Type B pancreatic cell (in vitro differentiated cells): ENCODE data around the gene MOBP. TPM values are rescaled to one million over a fixed set of nuclear protein-coding genes. Genes with fewer than 3 reads are reported as not detected.

Experiments
- DNase-seq: peaks from one replicate; pipeline ENCODE4 v3.0.0; 2021; ENCODE audit warnings: mixed read lengths; ENCODE audit not compliant: unreplicated experiment; ENCODE audit errors: extremely low spot score
- H3K27ac Mint-ChIP-seq: 2 replicates; pipeline ENCODE4 v1.8.0; 2021; ENCODE audit warnings: mild to moderate bottlenecking, mixed read lengths
- H3K27me3 Mint-ChIP-seq: 2 replicates; pipeline ENCODE4 v1.8.0; 2021; ENCODE audit warnings: mixed read lengths
- H3K36me3 Mint-ChIP-seq: 2 replicates; pipeline ENCODE4 v1.8.0; 2021; ENCODE audit warnings: mixed read lengths
- H3K4me1 Mint-ChIP-seq: one replicate; pipeline ENCODE4 v1.8.0; 2021; ENCODE audit warnings: mixed read lengths; ENCODE audit not compliant: unreplicated experiment
- H3K4me3 Mint-ChIP-seq: 2 replicates; pipeline ENCODE4 v1.8.0; 2021; ENCODE audit warnings: mild to moderate bottlenecking, mixed read lengths
- H3K9me3 Mint-ChIP-seq: 2 replicates; pipeline ENCODE4 v1.8.0; 2021; ENCODE audit warnings: mixed read lengths
- CTCF ChIP-seq: fragments of 200-600 bp; sonication (generic); conservative IDR thresholded peaks from 2 replicates; pipeline ENCODE4 v1.5.0; 2021; ENCODE audit warnings: antibody characterized with exemption, mild to moderate bottlenecking
- total RNA-seq: library from RNA; stranded (reverse); gene quantifications from 2 replicates; pipeline ENCODE4 v1.2.1, GENCODE V29; 2021; ENCODE audit warnings: low replicate concordance

Gene MOBP
- total RNA-seq, 1 donor from 2014 or later: not detected

DNA sequence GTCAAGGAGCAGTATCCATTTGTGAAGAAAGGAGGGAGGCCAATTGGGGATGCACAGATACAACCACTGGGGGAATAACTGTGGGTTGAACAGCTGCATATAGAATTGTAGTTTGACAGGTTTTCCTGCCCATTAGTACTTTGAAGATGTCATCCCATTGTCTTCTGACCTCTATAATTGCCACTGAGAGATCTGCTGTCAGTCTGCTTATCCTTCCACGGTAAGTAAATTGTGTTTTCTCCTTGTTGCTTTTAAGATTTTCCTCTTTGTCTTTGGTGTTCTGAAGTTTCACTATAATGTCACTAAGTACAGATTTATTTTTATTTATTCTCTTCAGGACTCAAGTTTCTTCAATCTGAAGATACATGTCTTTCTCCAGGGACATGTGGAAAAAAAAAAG is 56.6 kb downstream of the MOBP start:
- no peak for TF ChIP-seq CTCF
- Mint-ChIP-seq H3K27me3 (peaks cover 20% of the 10 kb centered on the region), H3K4me3 (no peak overlapping the region), H3K36me3 (no peaks in the 10 kb centered on the region), H3K27ac (no peak overlapping the region), H3K4me1 (no peaks in the 10 kb centered on the region), H3K9me3 (no peaks in the 10 kb centered on the region)
- no peak for DNase-seq

DNA sequence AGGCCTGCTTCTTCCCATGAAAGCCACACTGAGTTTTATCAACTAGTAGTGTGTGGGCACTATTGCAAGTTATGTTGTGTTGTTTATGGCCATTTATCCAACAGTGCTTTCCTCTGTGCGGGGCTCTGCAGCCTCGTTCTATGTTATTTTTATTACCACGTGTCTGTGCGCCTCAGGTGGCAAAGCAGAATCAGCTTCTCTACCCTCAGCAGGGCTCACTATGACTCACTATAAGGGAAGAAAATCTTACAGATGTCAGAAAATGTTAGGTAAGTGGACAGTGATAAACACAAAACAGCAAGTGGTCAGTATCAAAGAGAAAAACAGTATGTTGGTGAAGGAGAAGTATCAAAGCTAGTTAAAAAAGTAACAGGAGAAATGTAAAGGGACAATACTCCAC is 61.4 kb downstream of the MOBP start:
- DNase-seq: no peak
- Mint-ChIP-seq H3K27ac (no peak overlapping the region), H3K36me3 (no peaks in the 10 kb centered on the region), H3K9me3 (no peaks in the 10 kb centered on the region), H3K4me1 (no peaks in the 10 kb centered on the region), H3K27me3 (peaks cover 16% of the 10 kb centered on the region), H3K4me3 (no peak overlapping the region)
- no peak for TF ChIP-seq CTCF

- Mint-ChIP-seq H3K27me3 (peaks cover 19% of the 10 kb centered on the region), H3K9me3 (no peaks in the 10 kb centered on the region), H3K4me3 (no peak overlapping the region), H3K36me3 (no peaks in the 10 kb centered on the region), H3K4me1 (no peaks in the 10 kb centered on the region), H3K27ac (no peak overlapping the region)
- no peak for DNase-seq
- no peak for TF ChIP-seq CTCF
These were observed 62.1 kb downstream of the MOBP start for GRCh38 chr3:39529577-39529976.

DNA sequence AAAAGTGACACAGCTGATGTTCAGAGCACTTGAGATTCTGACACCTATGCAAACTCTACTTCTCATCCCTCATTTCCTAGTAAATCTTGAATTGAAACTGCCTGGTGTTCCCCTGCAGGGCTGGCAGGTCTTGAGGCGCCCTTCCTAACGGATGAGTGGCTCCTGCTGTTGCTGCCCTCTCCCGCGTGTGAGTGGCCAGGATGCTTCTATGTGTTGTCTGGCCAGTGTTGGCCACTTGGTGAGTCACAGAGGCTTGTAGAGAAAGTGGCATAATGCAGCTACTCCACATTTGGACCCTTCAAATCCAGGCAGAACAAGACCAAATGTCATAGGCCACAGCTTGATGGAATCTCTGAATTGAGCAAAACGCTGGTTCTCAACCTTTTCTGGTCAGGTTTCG is 63.6 kb downstream of the MOBP start:
- H3K4me3 Mint-ChIP-seq: no peak overlapping the region
- DNase-seq: no peak
- H3K27ac Mint-ChIP-seq: no peak overlapping the region
- no peaks in the 10 kb centered on the region for H3K9me3 Mint-ChIP-seq
- no peaks in the 10 kb centered on the region for H3K36me3 Mint-ChIP-seq
- no peak for TF ChIP-seq CTCF
- H3K27me3 Mint-ChIP-seq: peaks cover 30% of the 10 kb centered on the region
- no peaks in the 10 kb centered on the region for H3K4me1 Mint-ChIP-seq

DNA sequence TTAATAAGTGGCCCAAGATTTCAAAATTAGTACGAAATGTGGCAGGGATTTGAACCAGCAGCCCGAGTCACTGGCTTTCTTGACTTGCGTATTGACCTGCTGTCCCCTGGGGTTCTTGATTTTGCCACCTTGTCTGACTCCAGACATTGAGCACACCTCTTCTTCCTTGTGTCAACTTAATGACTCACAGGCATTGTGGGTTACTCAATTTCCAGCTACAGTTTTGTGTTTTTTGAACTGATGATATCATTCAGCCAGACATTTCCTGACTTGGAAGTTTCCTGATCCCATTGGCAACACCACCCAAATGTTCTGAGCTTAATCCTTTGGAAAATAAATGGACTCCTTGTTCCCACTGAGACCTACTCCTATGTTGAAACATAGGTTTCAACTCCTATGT is 64.2 kb downstream of the MOBP start:
- no peak for DNase-seq

More for the DNA sequence above, 64.2 kb downstream of the MOBP start:
- Mint-ChIP-seq H3K27ac (no peak overlapping the region), H3K4me3 (no peak overlapping the region), H3K4me1 (no peaks in the 10 kb centered on the region), H3K27me3 (peaks cover 30% of the 10 kb centered on the region), H3K9me3 (no peaks in the 10 kb centered on the region), H3K36me3 (no peaks in the 10 kb centered on the region)
- TF ChIP-seq CTCF: no peak
